HepG2 (cell line): ENCODE data around the gene CPLANE2.

Source experiments
- CREM ChIP-seq, 2 experiments: sonication (generic) in 1 of 2; formaldehyde crosslinking in 1 of 2; IDR thresholded peaks; 2 replicates each; pipeline versions ENCODE4 v1.4.0 to v1.6.1; 2016 to 2020; ENCODE audit warnings: antibody characterized with exemption in 1 of 2, mild to moderate bottlenecking in 1 of 2, missing genetic modification reagents in 1 of 2
- ETS1 ChIP-seq: sonication (generic); formaldehyde crosslinking; IDR thresholded peaks from 2 replicates; pipeline ENCODE4 v1.4.0; 2020; ENCODE audit warnings: missing genetic modification reagents
- NR1H2 ChIP-seq: sonication (generic); formaldehyde crosslinking; IDR thresholded peaks from 2 replicates; pipeline ENCODE4 v1.8.1; 2022; ENCODE audit warnings: low read depth, missing genetic modification reagents, borderline replicate concordance
- NR2C2 ChIP-seq: sonication (generic); formaldehyde crosslinking; IDR thresholded peaks from 2 replicates; pipeline ENCODE4 v1.4.0; 2020; ENCODE audit warnings: missing genetic modification reagents, mild to moderate bottlenecking, moderate library complexity, borderline replicate concordance
- PHB2 ChIP-seq: fragments of 450-650 bp; IDR thresholded peaks from 2 replicates; pipeline ENCODE4 v1.6.1; 2018; ENCODE audit not compliant: partially characterized antibody
- POLR2AphosphoS5 ChIP-seq: IDR thresholded peaks from 2 replicates; pipeline ENCODE4 v1.6.1; 2012; ENCODE audit warnings: low read depth, low read length
- PRMT3 ChIP-seq: sonication (generic); formaldehyde crosslinking; IDR thresholded peaks from 2 replicates; pipeline ENCODE4 v1.8.1; 2022; ENCODE audit warnings: low read depth, mild to moderate bottlenecking, moderate library complexity, missing genetic modification reagents, borderline replicate concordance
- RAD21 ChIP-seq: fragments of 450-650 bp; formaldehyde crosslinking; IDR thresholded peaks from 2 replicates; pipeline ENCODE4 v1.5.0; 2020; ENCODE audit warnings: mild to moderate bottlenecking
- RFX5 ChIP-seq: IDR thresholded peaks from 2 replicates; pipeline ENCODE4 v1.6.1; 2011; ENCODE audit warnings: low read depth, low read length, improper control_type of control experiment
- RORA ChIP-seq: sonication (generic); formaldehyde crosslinking; IDR thresholded peaks from 2 replicates; pipeline ENCODE4 v1.5.0; 2020; ENCODE audit warnings: mild to moderate bottlenecking, missing genetic modification reagents, moderate library complexity
- SALL2 ChIP-seq: sonication (generic); formaldehyde crosslinking; IDR thresholded peaks from 2 replicates; pipeline ENCODE4 v1.8.1; 2023; ENCODE audit warnings: mild to moderate bottlenecking, missing genetic modification reagents, inconsistent platforms
- ZNF607 ChIP-seq: sonication (generic); formaldehyde crosslinking; IDR thresholded peaks from 2 replicates; pipeline ENCODE4 v1.5.1; 2020; ENCODE audit warnings: missing genetic modification reagents, mild to moderate bottlenecking, borderline replicate concordance
- TF ChIP-seq, protein P1 (sequence below): sonication (generic); formaldehyde crosslinking; IDR thresholded peaks from 2 replicates; pipeline ENCODE4 v1.5.0; 2020; ENCODE audit warnings: mild to moderate bottlenecking, missing genetic modification reagents, moderate library complexity

- TF ChIP-seq NR2C2 (no peak), PHB2 (no peak), SALL2 (no peak), CREM (IDR thresholded peaks at IDR 0.05) (no peak), CREM (CRISPR knock-in tag; IDR thresholded peaks at IDR 0.05) (no peak), NR1H2 (CRISPR knock-in tag) (no peak), POLR2AphosphoS5 (no peak), RORA (no peak), RFX5 (no peak), ETS1 (no peak), ZNF607 (CRISPR knock-in tag) (no peak), RAD21 (CRISPR knock-in tag) (peak; percentile 81), PRMT3 (no peak)
- TF ChIP-seq, protein P1, sequence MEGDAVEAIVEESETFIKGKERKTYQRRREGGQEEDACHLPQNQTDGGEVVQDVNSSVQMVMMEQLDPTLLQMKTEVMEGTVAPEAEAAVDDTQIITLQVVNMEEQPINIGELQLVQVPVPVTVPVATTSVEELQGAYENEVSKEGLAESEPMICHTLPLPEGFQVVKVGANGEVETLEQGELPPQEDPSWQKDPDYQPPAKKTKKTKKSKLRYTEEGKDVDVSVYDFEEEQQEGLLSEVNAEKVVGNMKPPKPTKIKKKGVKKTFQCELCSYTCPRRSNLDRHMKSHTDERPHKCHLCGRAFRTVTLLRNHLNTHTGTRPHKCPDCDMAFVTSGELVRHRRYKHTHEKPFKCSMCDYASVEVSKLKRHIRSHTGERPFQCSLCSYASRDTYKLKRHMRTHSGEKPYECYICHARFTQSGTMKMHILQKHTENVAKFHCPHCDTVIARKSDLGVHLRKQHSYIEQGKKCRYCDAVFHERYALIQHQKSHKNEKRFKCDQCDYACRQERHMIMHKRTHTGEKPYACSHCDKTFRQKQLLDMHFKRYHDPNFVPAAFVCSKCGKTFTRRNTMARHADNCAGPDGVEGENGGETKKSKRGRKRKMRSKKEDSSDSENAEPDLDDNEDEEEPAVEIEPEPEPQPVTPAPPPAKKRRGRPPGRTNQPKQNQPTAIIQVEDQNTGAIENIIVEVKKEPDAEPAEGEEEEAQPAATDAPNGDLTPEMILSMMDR (CRISPR knock-in tag), result peak; percentile 88
Observed at GRCh38 chr1:16243936-16244649, 7.1 kb upstream of the CPLANE2 start.
